Tongue (tissue), 2 donors: ENCODE data around the gene GCNA. TPM values are rescaled to one million over a fixed set of nuclear protein-coding genes. Genes with fewer than 3 reads are reported as not detected.

ENCODE experiments used
- DNase-seq: peaks from one replicate; pipeline ENCODE4 v3.0.0-alpha.2; 2015
- total RNA-seq: library from RNA; depleted of rRNA; stranded (reverse); fragments of >200 nt; gene quantifications from one replicate; pipeline ENCODE4 v1.2.3, GENCODE V29; 2014

Gene GCNA, protein sequence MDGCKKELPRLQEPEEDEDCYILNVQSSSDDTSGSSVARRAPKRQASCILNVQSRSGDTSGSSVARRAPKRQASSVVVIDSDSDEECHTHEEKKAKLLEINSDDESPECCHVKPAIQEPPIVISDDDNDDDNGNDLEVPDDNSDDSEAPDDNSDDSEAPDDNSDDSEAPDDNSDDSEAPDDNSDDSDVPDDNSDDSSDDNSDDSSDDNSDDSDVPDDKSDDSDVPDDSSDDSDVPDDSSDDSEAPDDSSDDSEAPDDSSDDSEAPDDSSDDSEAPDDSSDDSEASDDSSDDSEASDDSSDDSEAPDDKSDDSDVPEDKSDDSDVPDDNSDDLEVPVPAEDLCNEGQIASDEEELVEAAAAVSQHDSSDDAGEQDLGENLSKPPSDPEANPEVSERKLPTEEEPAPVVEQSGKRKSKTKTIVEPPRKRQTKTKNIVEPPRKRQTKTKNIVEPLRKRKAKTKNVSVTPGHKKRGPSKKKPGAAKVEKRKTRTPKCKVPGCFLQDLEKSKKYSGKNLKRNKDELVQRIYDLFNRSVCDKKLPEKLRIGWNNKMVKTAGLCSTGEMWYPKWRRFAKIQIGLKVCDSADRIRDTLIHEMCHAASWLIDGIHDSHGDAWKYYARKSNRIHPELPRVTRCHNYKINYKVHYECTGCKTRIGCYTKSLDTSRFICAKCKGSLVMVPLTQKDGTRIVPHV
- total RNA-seq: 3.2 TPM

DNA sequence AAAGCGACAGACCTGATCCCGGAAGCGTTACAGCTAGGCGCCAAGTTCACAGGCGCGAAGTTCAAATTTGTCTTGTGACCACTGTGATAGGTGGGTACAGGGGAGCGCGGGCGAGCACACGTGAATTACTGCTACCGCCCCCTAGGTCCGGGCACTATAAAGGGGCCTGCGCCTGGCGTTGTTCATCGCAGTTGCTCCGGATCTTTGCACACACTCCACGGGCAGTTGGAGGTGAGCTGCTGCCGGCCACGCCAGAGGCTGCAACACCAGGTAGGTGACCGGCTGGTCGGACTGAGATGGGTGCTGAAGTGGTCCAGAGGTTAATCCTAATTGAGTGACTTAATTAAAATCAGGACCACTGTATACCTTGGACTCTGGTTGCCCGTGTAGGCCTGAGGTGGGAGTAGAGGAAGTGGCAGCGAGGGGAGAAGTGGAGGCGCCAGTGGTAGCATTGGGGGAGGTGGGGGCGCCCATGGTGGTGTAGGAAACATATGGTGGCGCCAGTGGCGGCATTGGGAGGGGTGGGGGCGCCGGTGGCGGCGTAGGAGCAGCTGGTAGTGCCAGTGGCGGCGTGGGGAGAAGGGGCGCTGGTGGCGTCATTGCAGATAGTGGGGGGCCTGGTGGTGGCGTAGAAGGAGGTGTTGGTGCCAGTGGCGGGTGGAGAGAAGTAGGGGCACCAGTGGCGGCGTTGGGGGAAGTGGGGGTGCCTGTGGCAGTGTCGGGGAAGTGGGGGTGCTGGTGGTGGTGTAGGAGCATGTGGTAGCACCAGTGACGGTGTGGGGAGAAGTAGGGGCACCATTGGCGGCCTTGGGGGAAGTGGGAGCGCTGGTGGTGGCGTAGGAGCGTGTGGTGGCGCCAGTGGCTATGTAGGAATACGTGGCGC lies at the start of gene GCNA:
Gene GCNA, plus strand, starts transcription at position 185 of the 883 bp plus-strand sequence. CDS start 2,385 bp downstream, outside the sequence.
- no peak for DNase-seq

DNA sequence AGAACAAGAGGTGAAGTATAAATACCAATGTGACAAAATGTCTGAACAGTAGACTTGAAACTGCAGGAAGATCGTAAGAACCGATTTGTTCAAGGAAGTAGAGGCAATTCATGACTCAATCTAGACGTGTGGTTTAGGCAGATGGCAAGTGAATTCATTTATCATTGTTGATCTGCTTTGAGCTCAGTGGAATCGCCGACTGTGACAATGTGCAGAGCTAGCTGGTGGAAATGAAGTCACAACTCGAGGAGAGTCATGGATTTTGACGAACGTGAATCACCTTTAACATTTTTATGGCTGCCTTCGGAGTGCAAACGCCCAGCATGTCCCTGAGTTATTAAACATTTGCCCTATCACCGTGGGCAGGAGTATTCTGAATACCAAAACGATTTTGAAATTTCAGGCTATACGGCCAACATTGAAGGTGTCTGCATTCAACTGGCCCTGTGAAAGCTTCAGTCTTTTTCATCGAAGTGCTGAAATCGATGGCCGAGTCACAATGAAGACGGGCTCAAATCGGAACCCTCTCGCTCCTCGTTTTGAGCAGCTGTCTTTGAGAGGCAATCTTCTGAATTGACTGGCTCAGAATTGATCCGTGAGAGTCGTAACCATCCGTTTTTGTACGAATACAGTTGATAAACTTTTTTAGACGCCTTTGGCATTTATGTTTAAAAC lies 46.0 kb upstream of the GCNA start:
- no peak for DNase-seq

DNA sequence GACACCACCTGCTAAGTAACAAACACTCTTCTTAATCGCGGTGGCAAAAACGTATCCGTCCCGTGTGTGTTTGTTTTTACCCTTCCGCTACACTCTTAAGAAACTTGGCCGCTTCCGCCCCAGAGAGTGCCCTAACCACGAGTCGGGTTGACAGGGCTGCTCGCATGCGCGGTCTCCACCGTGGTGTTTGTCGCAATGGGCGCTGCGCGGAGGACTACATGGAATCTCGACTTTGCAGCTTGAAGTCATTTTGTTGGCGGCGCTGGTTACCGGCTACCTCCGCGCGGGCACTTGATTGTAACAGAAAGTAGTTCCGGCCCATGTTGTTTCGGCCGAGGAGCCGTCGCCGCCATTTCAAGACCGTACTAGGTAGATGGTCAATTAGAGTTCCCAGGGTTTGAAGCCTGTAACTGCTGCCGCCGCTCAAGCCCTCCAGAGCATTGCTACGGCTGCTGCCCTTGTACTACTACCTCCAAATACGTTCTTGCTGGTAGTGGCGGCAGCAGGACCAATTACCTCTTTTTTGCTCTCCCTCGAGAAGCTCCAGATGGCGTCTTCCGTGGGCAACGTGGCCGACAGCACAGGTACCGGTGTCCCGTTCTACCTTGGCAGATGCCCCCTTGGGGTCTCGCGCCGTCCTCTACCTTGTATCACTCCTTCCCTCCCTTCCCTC lies 45.3 kb upstream of the GCNA start, which contains the start of gene OGT:
Gene OGT, plus strand, starts transcription at position 352 of the 673 bp plus-strand sequence. Its CDS starts 196 bp downstream, at position 548.
- DNase-seq: peak; percentile 97

DNA sequence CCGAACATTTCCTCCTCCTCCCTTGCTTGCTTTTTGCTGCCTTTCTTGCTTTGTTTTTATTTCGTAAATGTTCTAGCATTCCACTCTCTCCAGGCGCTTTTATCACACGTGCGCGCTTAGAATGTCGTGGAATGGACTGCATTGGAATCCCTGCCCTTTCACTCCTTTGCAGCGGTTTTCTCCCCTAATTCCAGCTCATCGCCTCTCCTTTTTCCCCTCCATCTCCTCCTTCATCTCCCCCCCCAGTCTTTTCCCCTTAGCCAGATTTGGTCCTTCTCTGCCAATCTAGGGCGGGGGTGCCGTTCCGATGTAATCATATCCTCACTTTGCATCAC lies 44.8 kb upstream of the GCNA start:
- no peak for DNase-seq

DNA sequence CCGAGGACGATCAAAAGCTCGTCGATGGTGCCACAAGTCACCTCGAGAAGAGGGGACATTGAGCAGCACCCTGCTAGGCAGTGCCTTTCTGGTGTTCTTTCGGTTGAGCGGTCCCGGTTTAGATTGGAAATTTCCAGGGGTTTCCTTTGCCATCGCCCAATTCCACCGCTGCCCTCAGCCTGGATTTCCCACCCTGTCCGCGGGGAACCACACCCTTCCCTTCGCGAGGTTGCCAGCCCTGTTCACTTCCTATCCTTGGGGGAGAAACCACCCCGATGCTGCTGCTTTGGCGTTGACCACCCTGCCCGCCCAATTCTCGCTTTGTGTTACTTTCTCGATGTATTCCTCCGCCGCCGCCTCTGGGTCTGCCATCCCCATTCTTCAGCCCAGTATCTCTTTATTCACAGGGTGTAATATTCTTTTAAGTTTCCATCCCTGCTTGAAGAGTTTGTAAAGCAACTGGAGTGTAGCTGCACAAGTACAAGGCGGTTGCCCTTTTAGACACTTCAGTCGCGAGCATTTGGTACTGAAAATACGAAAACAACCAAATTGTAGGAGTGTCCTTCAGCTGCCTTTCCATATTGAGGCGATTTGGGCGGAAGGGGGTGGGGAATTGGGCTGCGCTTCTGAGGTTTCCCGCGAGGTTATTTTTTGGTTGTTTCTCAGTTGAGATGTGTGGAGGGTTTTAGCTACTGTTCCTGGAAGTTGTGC lies 44.2 kb upstream of the GCNA start:
- DNase-seq: peak; percentile 63

DNA sequence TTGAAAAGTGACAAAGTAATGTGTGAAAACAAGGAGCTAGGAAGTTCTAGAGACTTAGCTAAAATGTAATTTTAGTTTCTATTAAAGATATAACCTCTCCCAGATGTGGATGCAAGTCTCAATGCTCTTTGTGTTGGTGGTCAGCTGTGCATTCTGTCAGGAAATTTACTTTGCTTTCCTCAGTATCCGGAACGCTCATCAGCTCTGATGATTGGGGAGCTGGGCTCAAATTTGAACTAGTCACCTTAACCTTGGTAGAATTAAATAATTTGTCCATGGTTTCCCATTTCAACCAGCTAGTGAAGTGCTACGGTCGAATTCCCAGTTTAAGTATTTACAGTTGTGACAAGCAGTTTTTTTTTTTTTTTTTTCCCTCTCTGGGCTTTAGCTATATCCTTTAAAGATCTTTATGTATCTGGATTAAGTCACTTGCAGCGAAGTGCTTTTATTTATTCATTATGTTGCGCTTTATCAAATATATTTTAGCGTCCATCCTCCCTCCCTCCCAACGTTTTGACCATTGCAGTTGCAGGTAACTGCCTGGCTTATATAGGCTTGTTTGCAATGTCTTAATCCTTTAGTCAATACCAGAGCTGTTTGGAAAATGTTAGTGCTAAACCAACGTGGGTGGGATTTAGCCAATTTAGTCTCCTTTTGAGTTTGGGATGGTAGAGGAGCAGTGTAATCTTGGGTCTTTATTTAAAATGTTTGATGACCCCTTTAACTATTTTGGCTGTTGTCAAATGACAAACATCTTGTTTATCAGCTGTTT lies 43.3 kb upstream of the GCNA start:
- no peak for DNase-seq

DNA sequence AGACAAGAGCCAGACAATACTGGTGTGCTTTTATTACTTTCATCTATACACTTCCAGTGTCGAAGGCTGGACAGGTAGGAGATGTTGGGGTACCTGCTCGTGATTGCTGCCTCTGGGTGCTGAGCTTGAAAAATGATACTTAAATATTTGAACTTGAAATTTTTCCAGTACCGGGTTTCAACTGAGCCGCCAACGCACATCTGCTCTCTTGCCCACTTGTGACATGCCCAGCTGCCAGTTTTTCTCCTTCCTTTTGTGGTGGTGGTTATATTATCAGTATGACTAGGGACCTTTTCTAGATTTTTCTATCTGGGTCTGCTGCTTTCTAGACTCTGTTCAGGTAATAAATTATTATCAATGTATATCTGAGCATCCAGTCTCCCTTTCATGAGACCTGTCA lies 42.0 kb upstream of the GCNA start:
- DNase-seq: peak; percentile 39

DNA sequence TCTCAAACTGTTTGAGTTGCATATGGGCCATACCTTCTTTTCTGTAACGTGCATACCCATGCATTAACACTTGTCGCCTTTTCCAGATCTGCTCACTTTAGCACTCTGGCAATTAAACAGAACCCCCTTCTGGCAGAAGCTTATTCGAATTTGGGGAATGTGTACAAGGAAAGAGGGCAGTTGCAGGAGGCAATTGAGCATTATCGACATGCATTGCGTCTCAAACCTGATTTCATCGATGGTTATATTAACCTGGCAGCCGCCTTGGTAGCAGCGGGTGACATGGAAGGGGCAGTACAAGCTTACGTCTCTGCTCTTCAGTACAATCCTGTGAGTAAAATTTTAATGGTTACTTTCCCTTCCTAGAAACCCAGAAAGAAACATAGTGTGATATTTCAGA lies 40.5 kb upstream of the GCNA start:
- DNase-seq: no peak

DNA sequence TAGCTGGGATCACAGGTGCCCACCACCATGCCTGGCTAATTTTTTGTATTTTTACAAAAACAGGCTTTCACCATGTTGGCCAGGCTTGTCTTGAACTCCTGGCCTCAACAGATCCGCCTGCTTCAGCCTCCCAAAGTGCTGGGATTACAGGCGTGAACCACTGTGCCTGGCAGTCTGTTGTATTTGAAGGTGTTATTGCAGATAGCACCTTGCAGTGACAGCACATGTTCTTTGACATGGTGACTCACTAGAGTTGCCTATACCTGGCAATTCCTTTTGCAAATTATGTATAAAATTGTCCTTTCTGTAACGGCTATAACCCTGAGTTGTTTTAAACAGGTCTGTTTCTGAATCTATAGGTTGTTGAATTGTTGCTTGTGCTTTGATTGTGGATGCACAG lies 37.4 kb upstream of the GCNA start:
- DNase-seq: no peak

DNA sequence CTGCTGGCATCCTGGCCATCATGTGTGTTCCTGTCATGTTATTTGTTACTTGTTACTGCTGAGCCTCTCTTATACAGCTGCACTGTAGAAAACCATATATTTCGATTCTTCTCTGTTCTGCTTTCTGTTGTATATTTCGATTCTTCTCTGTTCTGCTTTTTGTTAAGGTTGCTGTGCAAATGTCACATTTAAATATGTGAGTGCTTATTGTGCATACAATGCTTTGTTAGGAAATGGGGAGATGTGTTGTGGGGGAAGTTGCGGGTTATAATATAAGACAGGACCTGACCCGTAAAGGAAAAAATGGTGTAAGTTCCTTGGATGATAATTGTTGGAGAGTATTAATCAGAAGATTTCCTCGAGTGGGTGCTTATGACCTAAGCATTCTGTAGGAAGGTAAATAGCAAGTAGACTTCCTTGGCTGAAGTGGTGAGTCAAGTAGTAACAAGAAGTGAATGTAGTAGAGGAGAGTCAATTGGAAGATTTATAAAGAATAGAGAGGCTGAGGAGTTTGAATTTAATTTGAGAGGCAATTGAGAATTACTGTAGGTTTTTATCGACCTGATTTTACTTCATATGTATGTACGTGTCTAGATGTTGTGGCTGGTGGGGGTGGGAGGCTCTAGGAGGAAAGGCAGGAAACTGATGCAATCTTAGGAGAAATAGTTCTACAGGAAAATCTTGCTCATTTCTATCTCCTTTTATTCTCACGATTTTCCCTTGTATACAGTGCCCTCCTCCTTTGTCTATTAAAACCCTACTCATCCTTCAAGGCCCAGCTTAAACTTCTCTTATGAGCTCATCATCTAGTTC lies 36.8 kb upstream of the GCNA start:
- DNase-seq: no peak

DNA sequence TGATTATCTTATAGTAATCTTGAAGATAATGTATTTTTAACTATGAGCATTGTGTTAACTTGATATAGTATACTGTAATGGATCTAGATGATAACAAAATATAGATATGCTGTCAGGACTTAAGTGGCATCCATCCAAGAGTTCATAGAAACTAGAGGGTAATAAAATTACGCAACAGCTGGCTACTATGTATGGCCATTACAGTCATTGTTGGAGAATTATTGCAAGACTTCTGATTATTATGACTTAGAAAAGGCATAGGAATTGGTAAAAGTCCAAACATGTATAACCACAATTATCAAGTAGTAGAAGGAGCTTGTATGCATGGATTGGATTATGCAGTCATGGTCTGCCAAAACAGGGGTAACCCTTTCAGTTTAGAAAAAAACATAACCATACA lies 35.8 kb upstream of the GCNA start:
- DNase-seq: no peak

DNA sequence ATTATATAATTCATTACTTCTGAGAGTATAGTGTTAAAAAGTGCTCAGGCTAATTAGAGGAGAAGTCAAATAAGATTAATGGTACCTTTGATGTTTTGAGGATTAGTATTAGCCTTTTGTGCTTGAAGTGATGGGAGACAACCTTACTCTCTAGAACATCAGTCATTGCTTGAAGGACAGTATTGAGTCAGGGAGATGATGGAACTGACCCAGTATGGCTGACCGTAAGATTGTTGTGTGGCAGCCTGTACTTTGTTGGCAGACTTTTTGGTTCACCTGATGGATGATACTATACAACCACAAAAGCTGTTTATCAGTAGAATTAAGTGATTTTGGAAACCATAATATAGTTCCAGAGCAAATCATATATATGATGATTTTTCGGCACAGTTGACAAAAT lies 35.4 kb upstream of the GCNA start:
- no peak for DNase-seq

DNA sequence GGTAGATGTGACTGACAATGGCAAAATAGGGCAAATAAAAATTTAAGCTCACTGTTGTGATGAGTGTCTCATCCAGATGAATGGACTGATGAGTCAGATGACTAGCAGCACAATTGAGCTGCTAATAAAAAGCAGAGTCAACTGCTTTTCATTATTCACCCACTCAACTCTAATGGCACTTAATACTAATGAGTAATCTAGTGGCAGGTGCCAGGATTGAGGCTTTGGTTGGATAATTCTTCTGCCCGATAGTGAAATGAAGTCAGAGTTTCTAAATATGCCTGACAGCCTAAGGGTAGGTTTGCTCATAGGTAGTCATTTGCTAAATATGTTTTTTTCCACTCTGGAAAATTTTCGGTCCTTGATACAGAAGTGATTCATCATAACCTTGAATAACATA lies 34.9 kb upstream of the GCNA start:
- no peak for DNase-seq

DNA sequence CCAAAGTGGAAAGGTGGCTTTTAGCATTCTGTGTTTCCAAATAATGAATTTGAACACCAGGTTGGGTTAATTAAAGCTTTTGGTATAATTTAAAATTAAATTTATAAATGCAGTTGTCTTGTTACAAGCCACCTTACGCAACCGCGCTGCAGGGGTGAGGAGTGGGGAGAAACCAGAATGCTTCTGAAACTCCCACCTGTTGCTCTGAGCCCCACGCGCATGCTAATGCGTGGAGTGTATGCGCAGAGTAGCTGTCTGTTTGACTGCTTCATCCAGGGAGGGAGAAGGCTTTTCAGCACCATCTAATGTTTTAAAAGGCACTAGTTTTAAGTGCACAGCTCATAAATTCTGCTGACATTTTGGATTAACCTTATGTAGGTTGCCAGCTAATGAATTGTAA lies 32.9 kb upstream of the GCNA start:
- DNase-seq: no peak

DNA sequence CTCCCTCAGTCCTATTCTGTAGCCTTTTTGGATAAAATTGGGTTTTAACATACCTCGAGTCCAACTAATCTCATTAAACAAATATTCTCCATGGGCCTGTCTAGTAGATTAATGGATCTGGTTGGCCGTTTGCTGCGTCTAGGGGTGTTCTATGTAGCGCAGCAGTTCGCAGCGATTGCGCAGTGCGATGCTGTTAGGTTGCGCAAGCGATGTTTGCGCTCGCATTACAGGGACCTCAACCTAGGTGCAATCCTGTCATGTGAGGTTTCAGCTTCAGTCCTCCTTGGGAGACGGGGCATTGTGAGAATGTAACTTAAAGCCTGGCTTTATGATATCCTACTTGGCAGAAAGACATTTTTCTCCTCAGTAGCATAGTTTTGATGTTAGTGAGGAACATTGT lies 31.4 kb upstream of the GCNA start:
- DNase-seq: no peak

DNA sequence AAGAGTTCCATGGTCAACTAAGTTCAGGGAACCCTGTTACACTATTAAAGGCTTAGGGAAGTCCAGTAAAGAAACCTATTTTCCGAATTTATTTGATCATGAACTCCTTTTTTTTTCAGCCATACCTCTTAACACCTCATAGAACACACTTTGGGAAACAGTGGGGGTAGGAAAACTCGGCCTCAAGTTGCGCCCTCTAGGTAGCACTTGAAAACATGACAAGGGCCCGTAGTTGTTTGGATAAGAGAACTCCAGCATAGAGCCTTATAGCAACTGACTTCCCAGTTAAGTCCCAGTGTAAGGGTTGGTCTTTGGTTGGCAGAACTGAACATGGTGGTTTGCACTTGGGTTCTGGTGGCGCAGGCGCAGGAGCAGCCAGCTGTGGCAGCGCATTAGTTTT lies 30.9 kb upstream of the GCNA start:
- no peak for DNase-seq

DNA sequence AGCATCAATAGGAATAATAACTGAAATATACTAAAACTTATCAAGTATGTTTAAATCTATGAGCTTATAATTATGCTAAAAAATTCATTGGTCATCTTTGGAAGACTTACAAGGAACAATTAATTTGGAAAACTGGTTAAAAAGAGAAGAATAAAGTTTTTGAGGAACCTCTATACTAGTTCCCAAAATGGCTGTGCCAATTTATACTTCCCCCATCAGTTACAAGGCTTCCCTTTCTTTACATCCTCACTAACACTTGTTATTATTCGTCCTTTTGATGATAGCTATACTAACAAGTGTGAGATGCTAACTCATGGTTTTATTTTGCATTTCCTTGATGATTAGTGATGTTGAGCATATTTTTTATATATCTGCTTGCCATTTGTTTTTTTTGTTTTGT lies 28.3 kb upstream of the GCNA start:
- DNase-seq: no peak

DNA sequence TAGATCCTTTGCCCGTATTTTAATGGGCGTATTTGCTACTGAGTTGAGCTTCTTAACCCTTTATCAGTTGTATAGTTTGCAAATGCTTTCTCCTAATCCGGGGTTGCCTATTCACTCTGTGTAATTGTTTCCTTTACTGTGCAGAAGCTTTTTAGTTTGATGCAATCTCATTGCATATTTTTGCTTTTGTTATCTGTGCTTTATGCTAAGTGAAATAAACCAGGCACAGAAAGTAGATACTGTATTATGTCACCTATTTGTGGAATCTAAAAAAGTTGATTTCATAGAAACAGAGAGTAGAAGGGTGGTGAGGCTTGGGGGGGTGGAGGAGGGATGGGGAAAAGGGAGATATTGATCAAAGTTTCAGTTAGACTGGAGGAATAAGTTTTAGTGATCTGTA lies 27.7 kb upstream of the GCNA start:
- no peak for DNase-seq

DNA sequence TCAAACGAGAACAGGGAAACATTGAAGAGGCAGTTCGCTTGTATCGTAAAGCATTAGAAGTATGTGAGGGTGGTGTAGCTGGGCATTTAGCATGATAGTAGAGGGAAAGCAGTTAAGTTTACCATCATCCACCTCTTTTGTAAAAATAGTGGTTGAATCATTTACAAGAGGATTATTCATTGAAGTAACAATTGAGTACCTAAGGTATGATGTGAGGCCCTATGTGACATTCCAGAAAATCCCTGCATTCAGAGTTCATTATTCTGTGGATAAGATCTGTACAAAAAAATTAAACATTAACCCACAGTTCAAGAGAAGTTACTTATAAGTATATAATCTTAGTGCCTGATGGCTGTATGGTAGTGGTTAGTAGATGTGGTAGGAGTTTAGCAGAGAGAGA lies 22.2 kb upstream of the GCNA start:
- DNase-seq: no peak
